Esophagus muscularis mucosa (tissue), 4 donors: ENCODE data around the gene INTS11.

Source experiments
- EP300 ChIP-seq: sonication (generic); formaldehyde crosslinking; IDR thresholded peaks from one replicate; pipeline ENCODE4 v1.6.1; 2017; ENCODE audit warnings: antibody characterized with exemption
- POLR2A ChIP-seq: fragments of 450-650 bp; IDR thresholded peaks from one replicate; pipeline ENCODE4 v1.6.1; 2017; ENCODE audit warnings: antibody characterized with exemption, moderate library complexity, mild to moderate bottlenecking, low read depth
- TF ChIP-seq, protein P1 (sequence below), 3 experiments: fragments of 200-600 bp in 2 of 3; fragments of 450-650 bp in 1 of 3; sonication (generic) in 2 of 3; IDR thresholded peaks; one replicate each; pipeline ENCODE4 v1.5.1; 2017 to 2019; ENCODE audit warnings: antibody characterized with exemption in 3 of 3, mild to moderate bottlenecking in 2 of 3, moderate library complexity in 1 of 3

DNA sequence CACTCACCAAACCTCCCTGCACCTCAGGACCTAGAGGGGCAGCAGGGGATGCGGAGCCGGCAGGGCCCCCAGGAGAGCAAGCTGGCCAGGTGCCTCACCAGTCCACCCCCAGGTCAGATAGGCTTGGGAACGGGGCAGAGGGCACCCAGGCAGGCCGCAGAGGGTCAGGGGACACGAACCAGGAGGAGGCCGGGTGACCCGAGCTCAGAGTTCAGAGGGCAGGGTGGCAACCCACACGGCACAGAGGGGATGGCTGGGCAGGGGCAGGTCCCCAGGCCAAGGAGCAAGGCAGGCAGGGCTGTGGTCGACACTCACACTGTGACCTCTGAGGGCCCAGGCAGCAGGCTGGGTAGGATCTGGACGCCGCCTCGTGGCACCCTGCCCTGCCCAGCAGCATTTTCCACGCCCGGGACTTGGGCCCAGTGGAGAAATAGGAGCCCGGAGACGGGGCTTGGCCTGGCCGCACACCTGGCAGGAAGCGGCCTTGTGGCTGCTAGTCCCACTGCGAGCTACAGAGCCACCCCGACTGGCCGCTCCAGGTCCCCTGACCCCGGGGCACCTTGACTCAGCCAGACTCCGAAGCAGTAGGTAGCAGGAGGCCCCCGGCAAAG lies 19.5 kb upstream of the INTS11 start:
- TF ChIP-seq POLR2A: no peak
- TF ChIP-seq, protein P1, sequence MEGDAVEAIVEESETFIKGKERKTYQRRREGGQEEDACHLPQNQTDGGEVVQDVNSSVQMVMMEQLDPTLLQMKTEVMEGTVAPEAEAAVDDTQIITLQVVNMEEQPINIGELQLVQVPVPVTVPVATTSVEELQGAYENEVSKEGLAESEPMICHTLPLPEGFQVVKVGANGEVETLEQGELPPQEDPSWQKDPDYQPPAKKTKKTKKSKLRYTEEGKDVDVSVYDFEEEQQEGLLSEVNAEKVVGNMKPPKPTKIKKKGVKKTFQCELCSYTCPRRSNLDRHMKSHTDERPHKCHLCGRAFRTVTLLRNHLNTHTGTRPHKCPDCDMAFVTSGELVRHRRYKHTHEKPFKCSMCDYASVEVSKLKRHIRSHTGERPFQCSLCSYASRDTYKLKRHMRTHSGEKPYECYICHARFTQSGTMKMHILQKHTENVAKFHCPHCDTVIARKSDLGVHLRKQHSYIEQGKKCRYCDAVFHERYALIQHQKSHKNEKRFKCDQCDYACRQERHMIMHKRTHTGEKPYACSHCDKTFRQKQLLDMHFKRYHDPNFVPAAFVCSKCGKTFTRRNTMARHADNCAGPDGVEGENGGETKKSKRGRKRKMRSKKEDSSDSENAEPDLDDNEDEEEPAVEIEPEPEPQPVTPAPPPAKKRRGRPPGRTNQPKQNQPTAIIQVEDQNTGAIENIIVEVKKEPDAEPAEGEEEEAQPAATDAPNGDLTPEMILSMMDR (IDR thresholded peaks at IDR 0.05): no peak
- TF ChIP-seq EP300: no peak
